HG03280 (cell line): ENCODE measurements around the gene UROC1.

Experiments used
- ATAC-seq: cut with Tn5 transposase; IDR thresholded peaks from one replicate; pipeline ENCODE4 v1.9.1; 2021; ENCODE audit warnings: mild to moderate bottlenecking, moderate library complexity; ENCODE audit not compliant: unreplicated experiment

The UROC1 gene

DNA sequence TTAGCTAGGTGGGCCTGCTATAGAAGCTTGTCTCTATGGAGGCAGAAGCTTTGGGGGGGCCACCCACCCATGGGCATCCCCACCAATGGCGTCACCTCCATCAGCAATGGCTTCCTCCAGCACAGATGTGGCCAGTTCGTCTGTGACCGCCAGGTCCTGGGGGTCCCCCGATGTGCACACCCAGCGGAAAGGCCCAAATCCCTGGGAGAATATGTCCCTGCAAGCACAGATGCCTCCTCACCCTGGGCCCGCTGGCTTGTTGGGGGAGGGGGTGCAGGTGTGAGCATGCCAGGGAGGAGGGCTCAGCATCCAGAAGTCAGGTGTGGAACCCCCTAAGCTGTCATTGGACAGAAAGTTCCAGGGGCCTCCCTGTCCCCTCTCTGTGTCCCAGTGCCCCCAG lies 19.6 kb downstream of the UROC1 start:
- no peak for ATAC-seq

DNA sequence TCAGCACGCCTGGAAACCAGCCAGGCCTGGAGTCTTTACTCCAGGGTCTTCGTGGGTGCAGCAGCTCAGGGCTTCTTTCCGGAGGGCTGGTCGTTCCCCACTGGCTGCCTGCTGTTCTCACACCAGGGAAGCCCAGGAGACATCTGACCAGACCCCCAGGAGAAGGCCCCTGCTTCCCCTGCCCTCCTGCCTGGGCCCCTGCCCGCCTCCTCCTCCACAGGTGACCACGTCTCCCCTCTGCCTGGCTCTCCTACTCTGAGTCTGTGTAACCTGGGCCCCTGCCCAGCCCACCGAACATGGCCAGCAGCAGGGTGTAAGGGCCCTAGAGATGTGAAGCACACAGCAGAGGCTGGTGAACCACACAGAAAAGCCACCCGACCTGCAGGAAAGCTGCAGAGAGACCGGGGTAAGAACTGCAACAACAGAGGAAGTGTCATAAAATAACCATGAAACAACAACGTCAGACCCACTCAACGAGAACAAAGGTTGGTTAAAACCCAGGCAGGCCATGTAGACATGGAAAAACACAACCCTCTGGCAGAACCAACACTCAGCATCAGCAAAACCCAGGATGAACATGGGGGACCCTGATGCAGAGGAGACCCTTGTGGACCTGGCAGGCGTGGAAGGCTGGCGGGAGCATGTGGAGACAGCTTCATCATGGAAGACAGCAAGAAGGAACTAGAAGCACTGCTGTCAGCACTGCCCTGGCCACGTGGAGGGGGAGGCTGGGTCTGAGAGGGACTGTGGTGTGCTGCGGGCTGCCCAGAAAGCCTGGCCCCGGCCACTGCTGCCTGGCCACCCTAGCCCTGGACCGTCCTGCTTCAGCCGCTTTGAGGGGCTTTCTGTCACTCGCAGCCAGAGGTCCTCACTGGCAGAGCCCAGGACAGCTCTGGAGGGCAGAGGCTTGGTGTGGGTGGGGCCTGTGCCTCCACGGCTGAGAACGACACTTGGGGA lies 20.4 kb downstream of the UROC1 start:
- ATAC-seq = no peak

DNA sequence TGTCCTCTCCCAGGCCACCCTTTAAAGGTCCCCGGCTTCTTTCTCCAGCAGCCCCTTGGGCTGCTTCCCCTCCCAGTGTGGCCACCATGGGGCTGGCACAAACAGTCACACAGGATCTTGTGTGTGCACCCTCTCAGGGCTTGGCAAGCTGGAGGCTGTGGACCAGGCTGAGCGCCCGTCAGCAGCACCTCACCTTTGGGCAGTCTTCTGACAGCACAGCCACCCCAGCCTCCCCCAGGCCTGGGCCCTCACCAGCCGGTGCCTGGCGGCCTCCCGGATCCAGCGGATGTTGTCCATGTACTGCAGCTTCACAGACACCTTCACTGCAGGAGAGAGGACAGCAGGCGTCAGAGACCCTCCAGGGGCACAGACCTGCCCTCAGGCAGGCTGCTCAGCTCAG lies 21.8 kb downstream of the UROC1 start:
- ATAC-seq = no peak

DNA sequence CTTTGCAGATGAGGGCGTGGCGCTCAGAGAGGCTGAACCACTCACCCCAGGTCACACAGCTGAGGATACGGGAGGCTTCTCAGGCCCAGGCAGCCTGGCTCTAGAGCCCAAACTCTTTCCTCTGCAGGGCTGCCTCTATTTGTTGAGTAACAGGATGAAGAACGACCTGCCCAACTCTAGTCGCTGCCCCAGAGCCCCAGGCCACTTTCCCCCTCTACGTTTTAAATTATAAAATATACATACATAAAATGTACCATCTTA lies 22.7 kb downstream of the UROC1 start:
- ATAC-seq = no peak

DNA sequence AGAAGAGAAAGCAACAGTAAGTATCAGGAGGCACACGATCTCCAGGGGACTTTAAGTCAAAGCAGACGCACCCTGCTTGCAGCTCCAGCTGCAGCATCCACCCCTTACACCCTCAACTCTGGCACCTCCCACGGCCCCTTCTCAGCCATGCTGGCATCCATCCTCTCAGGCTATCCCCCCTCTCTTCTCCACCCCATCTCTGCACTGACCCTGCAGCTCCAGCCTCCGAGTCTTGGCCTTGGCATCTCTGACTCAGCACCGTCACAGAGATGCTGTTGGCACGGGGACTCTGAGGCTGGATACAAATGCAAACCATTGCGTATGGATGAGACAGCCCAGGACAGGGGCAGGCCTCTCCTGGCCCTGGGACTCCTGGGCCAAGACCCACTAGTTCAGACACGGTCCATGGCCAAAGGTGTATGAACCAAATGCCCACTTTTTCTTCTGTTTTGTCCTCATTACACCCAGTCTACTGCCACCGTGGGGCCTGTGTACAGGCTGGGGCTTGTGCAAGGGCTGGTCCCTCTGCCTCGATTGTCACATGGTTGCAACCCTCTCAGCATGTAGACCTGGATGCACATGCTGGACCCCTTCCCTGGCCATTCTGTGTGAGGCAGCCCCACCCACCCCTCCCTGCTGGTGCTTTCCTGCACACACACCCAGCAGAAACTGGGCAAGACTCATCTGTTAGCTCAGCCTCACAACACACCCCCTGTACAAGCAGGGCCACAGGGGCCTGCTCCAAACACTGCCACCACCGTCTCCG lies 23.2 kb downstream of the UROC1 start:
- ATAC-seq = no peak

DNA sequence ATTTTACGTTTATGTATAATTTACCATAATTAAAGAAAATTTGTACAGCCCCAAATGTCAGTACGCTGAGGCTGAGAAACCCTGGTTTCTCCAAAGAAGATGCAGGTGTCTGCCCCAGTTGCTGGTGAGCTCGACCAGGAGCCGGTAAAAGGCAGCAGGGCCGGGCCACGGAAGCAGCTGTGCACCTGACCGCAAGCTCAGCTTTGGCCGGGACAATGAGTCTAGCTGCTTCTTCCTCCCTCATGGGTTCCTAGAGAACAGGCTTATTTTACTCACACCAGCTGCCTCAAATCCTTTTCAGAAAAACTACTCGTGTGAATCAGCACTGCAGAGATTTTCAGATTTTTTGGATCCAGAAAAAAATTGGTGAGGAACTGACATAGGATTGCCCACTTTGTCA lies 23.8 kb downstream of the UROC1 start:
- no peak for ATAC-seq

DNA sequence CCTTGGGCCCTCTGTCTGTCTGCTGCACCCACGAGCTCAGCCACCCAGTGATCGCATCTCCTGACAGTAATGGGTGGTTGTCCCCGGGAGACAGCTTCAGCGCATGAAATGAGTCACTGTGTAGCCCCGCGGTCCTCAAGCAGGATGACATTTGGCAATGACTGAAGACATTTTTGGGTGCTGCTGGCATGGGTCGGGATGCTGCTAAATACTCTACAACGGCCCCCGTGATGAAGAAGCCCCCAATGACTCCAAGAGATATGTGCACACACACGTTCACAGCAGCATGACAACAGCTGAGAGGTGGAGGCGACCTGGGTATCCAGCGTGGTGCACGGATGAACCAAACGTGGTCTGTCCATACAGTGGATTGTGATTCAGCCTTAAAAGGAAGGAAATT lies 24.5 kb downstream of the UROC1 start:
- ATAC-seq = no peak

DNA sequence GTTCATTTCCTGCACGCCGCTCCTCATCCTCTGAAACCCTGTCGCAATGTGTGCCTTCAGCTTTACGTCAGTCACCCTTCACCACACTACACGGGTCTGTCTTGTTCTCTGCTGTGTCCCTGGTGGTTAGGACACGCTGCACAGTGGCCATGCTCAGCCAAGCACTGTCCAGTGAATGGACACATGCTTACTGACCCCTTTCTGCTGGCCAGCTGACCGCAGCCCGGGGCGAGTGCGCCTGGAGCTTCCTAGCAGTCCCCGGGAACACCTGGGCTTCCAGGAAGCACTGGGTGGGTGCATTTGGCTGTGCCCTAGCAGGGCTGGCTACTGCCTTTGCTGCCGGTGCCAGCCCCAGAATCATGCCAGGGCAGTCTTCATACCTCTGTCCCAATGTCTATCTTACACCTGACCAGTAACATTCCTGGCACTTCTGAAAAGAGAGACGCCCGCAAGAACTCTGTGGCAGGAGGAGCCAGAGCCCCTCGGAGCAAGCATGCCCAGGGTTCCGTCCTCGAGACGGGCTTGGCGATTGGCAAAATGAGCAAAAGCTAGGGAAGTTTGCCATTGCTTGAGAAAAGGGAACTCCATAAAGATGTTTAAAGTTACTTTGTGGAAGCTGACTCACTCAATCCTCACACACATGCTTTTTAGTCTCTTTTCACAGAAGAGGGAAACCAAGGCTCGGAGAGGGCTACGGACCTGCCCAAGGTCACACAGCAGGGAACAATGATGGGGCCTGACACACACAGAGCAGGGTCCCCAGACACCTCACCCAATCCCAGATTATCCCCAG lies 26.2 kb downstream of the UROC1 start:
- no peak for ATAC-seq

DNA sequence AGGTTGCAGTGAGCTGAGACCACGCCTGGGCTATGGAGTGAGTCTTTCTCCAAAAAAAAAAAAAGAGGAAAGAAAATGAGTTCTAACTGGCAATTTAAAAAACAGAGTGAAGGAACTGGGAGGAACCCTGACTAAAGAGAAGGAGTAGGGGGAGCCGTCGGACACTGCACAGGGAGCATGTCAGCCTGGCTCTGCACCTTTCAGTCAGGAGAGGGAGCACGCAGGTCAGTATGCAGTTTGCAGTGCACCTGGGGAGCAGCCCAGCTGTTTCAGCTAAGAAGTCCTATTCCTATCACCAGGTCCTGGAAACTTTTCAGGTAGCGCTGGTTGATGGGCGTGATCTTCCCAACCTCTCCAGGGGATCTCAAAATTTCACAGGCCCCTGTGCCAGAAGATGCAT lies 27.0 kb downstream of the UROC1 start:
- no peak for ATAC-seq

DNA sequence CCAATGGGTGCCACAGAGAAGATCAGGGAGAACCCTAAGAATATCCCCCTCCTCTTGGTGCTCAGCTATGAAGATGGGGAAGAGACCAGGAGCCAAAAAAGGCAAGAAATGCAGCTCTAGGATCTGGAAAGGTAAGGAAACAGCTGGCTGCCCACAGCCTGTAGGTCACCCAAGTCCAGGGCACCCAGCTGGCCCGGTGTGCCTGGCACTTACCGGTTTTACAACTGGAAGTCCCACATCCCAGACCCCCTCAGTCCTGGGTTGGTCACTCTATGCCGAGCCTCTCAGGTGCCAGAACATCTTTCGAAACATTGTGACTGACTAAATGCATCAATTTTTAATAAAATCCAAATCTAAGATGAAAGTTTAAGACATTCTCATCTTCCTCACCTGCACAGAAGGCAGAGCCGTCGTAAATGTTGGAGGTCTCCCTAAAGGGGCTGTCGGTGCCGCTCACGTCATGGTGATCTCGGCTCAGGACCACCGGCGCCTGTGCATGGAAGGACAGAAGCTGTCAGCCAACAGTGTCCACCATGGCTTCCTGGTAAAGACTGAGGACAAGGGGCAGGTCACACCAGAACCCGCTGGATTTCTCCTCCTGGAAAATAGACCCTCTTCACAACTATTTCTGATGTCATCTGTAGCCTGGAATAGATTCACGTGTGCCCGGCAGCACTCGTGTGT lies 28.5 kb downstream of the UROC1 start:
- no peak for ATAC-seq

DNA sequence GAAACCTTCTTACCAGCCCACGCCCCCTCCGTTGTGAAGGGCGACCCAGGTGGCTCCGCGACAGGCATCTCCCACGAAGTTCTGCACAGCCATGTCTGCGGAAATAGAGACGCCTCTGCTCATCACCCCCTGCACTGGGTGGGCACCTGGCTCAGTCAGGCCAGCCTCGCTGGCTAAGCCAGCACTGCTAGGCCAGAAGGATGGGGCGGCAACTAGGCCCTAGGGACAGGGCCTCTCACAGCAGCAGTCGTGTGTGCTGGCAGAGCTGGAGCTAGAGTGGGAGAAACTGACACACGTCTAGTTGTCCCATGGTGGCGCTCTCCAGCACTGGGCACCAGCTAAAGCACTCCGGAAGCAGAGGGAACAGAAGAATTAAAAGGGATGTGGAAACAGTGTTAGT lies 29.4 kb downstream of the UROC1 start:
- ATAC-seq = no peak

DNA sequence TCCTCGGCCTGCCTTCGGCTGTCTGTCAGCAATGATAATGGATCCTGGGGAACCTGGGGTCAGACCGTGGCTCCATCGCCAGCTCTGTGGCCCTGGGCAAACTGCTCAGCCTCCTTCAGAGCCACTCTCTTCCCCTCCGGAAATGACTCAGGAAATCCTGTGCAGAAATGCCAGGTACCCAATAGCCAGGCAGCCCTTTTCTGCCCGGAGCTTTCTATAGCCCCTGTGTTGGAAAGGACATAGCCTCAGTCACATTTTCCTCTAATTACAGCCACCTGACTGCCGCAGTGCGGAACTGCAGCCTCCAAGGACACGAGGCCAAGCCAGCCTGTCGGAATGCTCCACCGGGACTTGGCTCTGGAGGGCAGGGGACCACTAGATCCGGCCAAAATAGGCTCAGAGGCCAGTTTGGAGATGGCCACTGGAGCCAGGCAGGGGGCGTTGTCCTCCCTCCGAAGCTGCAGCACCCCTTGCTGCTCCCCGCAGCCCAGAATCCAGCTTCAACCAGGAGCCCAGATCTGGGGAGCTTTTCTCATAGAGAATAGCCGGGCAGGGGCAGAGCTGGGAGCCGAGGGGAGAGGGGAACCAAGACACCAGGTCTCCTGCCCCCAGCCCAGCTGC lies 30.3 kb downstream of the UROC1 start:
- no peak for ATAC-seq

DNA sequence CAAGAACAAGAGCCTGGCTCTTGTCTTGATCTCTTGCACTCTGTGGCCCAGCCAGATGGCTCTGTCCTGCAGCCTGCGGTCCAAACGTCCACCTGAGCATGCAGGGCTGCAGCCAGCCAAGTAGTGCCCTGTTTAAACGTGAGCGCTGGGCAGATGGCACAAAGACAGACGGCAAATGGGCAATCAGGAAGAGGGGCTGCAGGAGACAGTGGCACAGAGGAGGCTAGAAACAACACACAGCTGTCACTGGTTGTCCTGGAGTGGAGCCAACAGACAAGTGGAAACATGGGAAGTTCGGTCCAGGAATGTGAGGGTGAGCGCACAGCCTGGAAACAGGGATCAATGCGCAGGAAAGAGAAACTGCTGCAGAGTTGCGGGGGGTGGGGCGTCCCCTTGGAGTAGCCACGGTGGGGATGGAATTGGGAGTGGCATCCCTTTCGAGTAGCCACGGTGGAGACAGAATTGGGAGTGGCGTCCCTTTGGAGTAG lies 31.2 kb downstream of the UROC1 start:
- no peak for ATAC-seq

DNA sequence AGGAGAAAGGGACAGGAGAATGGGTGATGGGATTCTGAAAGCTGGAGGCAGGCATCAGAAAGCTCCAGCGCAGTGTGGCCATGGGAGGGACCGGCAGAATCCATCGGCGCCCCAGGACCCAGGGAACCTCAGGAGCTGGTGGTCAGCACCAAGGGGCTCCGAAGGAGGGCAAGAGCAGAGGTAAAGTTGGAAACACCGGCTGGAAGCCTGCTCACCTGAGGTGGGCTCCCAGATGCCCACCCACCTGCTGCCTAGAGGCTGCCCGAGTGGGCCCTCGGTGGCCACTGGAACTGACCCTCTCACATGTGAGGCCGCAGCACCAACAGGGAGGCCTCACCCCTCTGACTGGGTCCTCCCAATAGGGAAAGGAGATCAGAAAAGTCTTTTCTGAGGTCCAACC lies 31.6 kb downstream of the UROC1 start:
- no peak for ATAC-seq

DNA sequence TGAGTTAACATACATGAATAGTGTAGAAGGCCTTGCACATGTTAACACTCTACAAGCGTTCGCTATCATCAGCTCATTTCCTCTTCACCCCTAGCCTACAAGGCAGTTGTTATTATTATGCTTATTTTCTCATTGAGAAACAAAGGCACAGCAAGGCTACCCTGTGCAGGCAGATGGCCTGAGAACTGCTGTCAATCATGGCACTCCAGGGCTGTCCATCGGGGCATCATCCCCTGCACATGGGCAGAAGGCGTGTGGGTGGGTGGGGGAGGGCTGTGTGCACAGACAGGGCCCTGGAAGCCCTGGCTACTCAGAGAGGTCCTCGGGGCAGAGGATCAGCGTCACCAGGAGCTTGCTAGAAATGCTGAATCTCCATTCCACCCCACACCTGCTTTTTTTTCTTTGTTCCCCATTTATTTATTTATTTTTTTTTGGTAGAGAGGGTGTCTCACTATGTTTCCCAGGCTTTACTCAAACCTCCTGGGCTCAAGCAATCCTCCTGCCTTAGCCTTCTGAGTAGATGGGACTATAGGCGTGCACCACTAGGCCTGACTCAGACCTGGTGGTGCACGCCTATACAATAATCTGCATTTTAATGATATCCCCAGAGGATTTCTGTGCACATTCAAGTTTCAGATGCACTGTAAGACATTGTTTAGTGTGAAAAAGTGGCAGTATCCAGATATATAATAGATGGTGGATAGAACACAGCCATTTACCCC lies 32.2 kb downstream of the UROC1 start:
- ATAC-seq = no peak

DNA sequence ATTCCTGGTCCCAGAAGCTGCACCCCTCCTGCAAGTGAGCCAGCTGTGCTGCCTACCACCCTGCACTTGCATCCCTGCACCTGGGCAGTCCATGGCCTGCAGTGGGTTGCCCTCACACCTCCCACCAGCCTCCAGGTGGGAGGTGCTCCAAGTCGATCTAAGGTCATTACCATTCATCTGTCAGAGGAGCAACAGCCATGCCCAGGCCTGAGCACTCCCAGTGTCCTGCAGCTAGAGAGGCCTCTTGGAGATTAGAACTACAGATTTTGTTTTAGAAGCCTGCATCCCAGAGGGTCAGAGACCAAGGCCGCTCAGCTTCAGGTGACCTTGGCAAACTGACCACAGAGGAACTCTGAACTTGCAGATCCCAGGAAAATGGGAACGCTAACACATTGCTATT lies 32.9 kb downstream of the UROC1 start:
- no peak for ATAC-seq

DNA sequence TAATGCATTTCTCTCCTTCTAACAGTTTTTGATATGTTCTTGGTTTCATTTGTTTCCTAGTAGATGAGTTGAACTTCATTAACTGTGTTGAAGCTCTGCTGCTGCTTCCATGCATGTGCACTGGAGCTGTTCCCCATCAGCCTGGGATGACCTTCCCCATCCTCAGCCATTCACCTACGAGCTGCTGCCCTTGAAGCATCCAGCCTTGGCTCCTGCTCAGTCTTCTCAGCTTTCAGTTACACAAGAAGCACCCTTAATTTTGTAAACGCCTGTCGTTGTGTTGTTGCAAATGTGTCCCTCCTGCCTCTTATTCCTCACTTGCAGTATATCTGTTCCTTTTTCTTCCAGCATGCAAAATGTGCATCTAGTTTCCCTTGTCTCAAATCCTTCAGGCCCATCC lies 33.4 kb downstream of the UROC1 start:
- ATAC-seq = no peak

DNA sequence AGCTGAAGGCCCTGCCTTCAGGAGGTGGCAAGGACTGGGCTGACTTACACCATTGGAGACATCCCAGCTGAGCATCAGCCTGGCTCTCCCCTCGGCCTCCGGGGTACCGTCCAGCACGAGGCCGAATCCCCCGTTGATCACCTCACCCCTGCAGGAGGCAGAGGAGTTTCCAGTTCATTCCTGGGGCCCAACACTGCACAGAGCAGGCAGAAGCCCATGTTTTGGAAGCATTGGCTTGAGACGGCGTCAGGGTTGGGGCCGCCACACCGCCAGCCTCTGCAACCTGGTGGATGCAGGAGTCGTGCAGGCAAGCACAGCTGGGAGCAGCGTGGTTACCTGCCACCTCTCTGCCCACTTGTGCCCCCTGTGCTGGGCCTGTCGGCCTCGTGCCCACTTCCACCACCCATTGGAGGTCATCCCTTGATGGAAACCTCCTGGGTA lies 34.2 kb downstream of the UROC1 start:
- no peak for ATAC-seq

DNA sequence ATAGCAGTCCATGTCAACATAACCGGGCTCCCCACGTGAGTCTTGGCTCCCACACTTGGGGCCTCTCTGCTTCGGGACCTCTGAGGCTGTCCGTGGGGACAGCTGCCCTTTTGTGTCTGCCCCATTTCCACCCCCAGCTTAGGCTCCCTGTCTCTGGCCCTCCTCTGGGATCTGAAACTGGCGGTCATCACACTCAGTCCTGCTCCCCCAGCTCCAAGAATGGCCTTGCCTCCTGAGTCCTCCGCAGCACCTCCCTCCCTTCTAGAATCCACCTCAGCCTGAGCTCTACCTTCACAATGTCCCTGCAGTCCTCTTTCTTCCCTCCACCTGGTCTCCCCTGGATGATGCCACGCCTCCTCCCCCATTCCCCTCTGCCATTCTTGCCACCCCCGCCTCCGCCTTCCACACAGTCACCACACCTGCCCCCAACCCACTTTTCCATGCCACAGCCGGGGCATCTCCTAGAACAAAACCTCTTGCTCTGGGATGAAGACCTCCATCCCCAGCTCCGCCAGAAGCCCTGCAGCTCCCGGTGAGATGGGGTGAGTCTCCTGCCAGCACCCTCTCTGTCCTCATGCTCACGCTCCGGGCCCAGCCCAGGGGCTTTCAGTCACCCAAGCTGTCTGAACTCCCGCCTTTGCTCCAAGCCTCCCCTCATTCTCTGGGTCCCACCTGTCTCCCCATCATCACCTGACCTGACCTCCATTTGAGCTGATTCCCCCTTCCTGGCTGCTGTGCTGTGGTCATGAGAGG lies 34.9 kb downstream of the UROC1 start:
- ATAC-seq = no peak
